Smooth muscle cell (in vitro differentiated cells): ENCODE measurements around the gene MCTP1. TPM values are rescaled to one million over a fixed set of nuclear protein-coding genes. Genes with fewer than 3 reads are reported as not detected.
A peak's percentile ranks its signal among the peaks of the same experiment; 100 is the strongest.

ENCODE experiments used
- DNase-seq: peaks from one replicate; lab custom pipeline; 2025; ENCODE audit not compliant: unreplicated experiment; lab: John Stamatoyannopoulos, UW
- H2AFZ ChIP-seq: fragments of 200-600 bp; sonication (generic); 2 replicates; pipeline ENCODE4 v1.6.0; 2016; ENCODE audit warnings: antibody characterized with exemption, low read depth, mild to moderate bottlenecking
- H3F3A ChIP-seq: fragments of 200-600 bp; sonication (generic); 2 replicates; pipeline ENCODE4 v1.6.0; 2017; ENCODE audit warnings: antibody characterized with exemption, low read depth
- H3K27ac ChIP-seq: fragments of 200-600 bp; sonication (generic); 2 replicates; pipeline ENCODE4 v1.5.1; 2016; ENCODE audit warnings: low read depth, mild to moderate bottlenecking
- H3K27me3 ChIP-seq: fragments of 200-600 bp; sonication (generic); 2 replicates; pipeline ENCODE4 v1.6.1; 2016; ENCODE audit warnings: low read depth, mild to moderate bottlenecking
- H3K36me3 ChIP-seq: fragments of 200-600 bp; sonication (generic); 2 replicates; pipeline ENCODE4 v1.5.1; 2016; ENCODE audit warnings: low read depth
- H3K4me1 ChIP-seq: fragments of 200-600 bp; sonication (generic); 2 replicates; pipeline ENCODE4 v1.5.1; 2016; ENCODE audit warnings: low read depth
- H3K4me2 ChIP-seq: fragments of 200-600 bp; sonication (generic); 2 replicates; pipeline ENCODE4 v1.6.0; 2016; ENCODE audit warnings: mild to moderate bottlenecking
- H3K4me3 ChIP-seq: fragments of 200-600 bp; sonication (generic); 2 replicates; pipeline ENCODE4 v1.5.1; 2016; ENCODE audit warnings: mild to moderate bottlenecking
- H3K79me2 ChIP-seq: fragments of 200-600 bp; sonication (generic); 2 replicates; pipeline ENCODE4 v1.6.0; 2016; ENCODE audit warnings: low read depth, mild to moderate bottlenecking
- H3K9ac ChIP-seq: fragments of 200-600 bp; sonication (generic); 2 replicates; pipeline ENCODE4 v1.6.0; 2016; ENCODE audit warnings: low read depth
- H3K9me3 ChIP-seq: fragments of 200-600 bp; sonication (generic); replicated peaks from 2 replicates; pipeline ENCODE4 v1.5.1; 2016; ENCODE audit warnings: low read depth
- H4K20me1 ChIP-seq: fragments of 200-600 bp; sonication (generic); 2 replicates; pipeline ENCODE4 v1.6.0; 2016; ENCODE audit warnings: low read depth
- WGBS: methylation state at CpG from one replicate; pipeline ENCODE4 v1.1.7; 2016; ENCODE audit warnings: low lambda C conversion rate; 5-methylcytosine and 5-hydroxymethylcytosine counted together
- polyA plus RNA-seq: library from polyadenylated mRNA; unstranded; fragments of >200 nt; fragmentation: Nextera tagmentation; extraction: Ambion mirVana; gene quantifications from 2 replicates; pipeline ENCODE4 v1.2.1, GENCODE V29; 2016
- total RNA-seq: library from RNA; depleted of rRNA; stranded (reverse); fragments of >200 nt; gene quantifications from 2 replicates; pipeline ENCODE4 v1.2.3, GENCODE V29; 2014
- TF ChIP-seq, protein P1 (sequence below): fragments of 200-600 bp; sonication (generic); IDR thresholded peaks from 2 replicates; pipeline ENCODE4 v1.5.1; 2017; ENCODE audit warnings: borderline replicate concordance, mild to moderate bottlenecking, antibody characterized with exemption; ENCODE audit not compliant: insufficient read depth, poor library complexity, severe bottlenecking

The MCTP1 gene
- total and polyA plus RNA-seq, 2 experiments from 2014 or later: 1.1 to 4.8 TPM

DNA sequence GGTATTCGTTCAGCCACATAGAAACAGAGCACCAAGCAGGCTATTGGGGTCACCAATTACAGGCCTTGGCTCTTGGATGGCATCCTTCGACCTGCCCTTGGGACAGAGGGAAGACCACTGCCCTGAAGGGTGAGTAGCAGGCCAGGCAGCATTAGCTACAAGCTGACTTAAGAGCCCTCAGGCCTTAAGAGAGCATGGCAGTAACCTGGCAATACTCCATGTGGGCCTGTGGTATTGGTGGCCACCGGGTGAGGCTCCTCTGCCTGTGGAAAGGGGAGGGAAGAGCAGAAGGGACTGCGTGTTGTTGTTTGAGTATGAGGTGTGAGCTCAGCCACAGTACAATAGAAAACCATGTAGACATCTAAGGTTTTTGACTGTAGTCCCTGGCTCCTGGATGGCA is 170.6 kb downstream of the MCTP1 start:
- no peak overlapping the region for H3K27ac ChIP-seq
- no peak overlapping the region for H3K9ac ChIP-seq
- no peak overlapping the region for H3K4me2 ChIP-seq
- TF ChIP-seq, protein P1, sequence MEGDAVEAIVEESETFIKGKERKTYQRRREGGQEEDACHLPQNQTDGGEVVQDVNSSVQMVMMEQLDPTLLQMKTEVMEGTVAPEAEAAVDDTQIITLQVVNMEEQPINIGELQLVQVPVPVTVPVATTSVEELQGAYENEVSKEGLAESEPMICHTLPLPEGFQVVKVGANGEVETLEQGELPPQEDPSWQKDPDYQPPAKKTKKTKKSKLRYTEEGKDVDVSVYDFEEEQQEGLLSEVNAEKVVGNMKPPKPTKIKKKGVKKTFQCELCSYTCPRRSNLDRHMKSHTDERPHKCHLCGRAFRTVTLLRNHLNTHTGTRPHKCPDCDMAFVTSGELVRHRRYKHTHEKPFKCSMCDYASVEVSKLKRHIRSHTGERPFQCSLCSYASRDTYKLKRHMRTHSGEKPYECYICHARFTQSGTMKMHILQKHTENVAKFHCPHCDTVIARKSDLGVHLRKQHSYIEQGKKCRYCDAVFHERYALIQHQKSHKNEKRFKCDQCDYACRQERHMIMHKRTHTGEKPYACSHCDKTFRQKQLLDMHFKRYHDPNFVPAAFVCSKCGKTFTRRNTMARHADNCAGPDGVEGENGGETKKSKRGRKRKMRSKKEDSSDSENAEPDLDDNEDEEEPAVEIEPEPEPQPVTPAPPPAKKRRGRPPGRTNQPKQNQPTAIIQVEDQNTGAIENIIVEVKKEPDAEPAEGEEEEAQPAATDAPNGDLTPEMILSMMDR: no peak
- H3K9me3 ChIP-seq: no peaks in the 10 kb centered on the region
- H3K4me1 ChIP-seq: peaks cover 7% of the 10 kb centered on the region
- H3K27me3 ChIP-seq: no peaks in the 10 kb centered on the region
- no peaks in the 10 kb centered on the region for H3K79me2 ChIP-seq
- no peaks in the 10 kb centered on the region for H3F3A ChIP-seq
- no peaks in the 10 kb centered on the region for H4K20me1 ChIP-seq
- no peak for DNase-seq
- 92% methylated on average over 4 of the region's 4 CpGs for WGBS
- no peak overlapping the region for H2AFZ ChIP-seq
- no peak overlapping the region for H3K4me3 ChIP-seq
- no peaks in the 10 kb centered on the region for H3K36me3 ChIP-seq

DNA sequence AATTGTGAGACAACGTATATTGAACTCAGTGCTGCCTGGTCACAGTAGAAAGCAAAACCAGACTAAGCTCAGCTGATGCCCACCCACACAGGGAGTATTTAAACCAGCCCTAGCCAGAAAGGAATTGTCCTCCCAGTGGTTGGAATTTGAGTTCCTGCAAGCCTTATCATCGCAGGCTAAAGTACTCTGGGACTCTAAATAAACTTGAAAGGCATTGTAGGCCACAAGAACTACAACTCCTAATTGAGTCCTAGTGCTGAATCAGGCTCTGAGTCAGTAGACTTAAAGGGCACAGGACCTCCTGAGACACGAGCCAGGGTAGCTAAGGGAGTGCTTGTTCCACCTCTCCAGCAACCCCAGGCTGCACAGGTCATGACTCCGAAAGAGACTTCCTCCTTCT is 171.4 kb downstream of the MCTP1 start:
- no peaks in the 10 kb centered on the region for H3F3A ChIP-seq
- 13% methylated on average over 4 of the region's 4 CpGs for WGBS
- H3K4me2 ChIP-seq: peak overlapping the region; percentile 65
- no peaks in the 10 kb centered on the region for H3K9me3 ChIP-seq
- H3K4me1 ChIP-seq: peaks cover 7% of the 10 kb centered on the region
- H3K9ac ChIP-seq: no peak overlapping the region
- TF ChIP-seq, protein P1: peak; percentile 42
- DNase-seq: no peak
- H3K27me3 ChIP-seq: no peaks in the 10 kb centered on the region
- no peaks in the 10 kb centered on the region for H4K20me1 ChIP-seq
- no peaks in the 10 kb centered on the region for H3K36me3 ChIP-seq
- H3K27ac ChIP-seq: peak overlapping the region; percentile 62
- no peaks in the 10 kb centered on the region for H3K79me2 ChIP-seq
- H3K4me3 ChIP-seq: no peak overlapping the region
- H2AFZ ChIP-seq: no peak overlapping the region

DNA sequence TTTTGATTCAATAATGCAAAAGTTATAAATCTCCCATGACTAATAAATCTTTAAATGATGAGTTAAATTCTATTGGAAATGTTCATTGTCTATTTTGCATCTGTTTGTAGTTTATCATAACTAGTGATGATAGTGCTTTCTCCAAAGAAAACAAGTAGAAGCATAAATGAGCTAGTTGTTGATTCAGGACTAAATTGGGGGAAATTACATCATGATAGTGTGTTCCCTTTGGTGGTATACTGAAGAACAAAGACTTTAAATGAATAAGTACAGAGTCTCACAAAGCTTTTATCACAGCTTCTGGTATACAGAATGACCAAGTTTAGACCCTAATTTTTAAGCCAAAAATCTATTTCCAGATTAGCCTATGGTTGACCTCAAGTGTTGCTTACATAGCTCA is 173.8 kb downstream of the MCTP1 start:
- H3K4me1 ChIP-seq: peaks cover 7% of the 10 kb centered on the region
- no peaks in the 10 kb centered on the region for H4K20me1 ChIP-seq
- H3K27me3 ChIP-seq: no peaks in the 10 kb centered on the region
- no peaks in the 10 kb centered on the region for H3K79me2 ChIP-seq
- H3K9me3 ChIP-seq: no peaks in the 10 kb centered on the region
- no peaks in the 10 kb centered on the region for H3K36me3 ChIP-seq
- H3K4me2 ChIP-seq: no peak overlapping the region
- no peak overlapping the region for H3K27ac ChIP-seq
- TF ChIP-seq, protein P1: no peak
- no peak overlapping the region for H3K9ac ChIP-seq
- no peak overlapping the region for H3K4me3 ChIP-seq
- no peaks in the 10 kb centered on the region for H3F3A ChIP-seq
- no peak overlapping the region for H2AFZ ChIP-seq
- no peak for DNase-seq

DNA sequence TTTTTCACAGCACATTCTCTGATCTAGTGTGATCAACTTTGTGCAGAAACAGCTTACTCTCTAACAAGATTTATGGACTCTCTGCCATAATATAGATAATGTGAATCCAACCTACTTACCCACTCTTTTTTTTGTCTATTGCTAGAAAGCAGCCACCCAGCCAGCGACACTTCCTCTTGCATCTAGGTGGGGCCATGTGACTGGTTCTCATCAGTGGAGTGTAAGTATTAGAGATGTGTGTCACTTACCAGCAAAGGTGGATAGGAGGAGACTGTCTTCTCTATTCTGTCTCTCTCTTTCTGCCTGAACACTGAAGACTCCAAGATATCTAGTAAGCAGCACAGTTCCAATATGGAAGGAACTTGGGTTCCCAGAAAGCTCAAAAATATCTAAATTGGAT is 174.8 kb downstream of the MCTP1 start:
- Histone ChIP-seq H3K27ac (no peak overlapping the region), H3K79me2 (no peaks in the 10 kb centered on the region), H3K4me1 (peaks cover 7% of the 10 kb centered on the region), H4K20me1 (no peaks in the 10 kb centered on the region), H3F3A (no peaks in the 10 kb centered on the region), H2AFZ (no peak overlapping the region), H3K9ac (no peak overlapping the region), H3K4me3 (no peak overlapping the region), H3K4me2 (no peak overlapping the region), H3K36me3 (no peaks in the 10 kb centered on the region), H3K9me3 (no peaks in the 10 kb centered on the region), H3K27me3 (no peaks in the 10 kb centered on the region)
- TF ChIP-seq, protein P1: no peak
- 86% methylated on average over 1 of the region's 1 CpG for WGBS
- no peak for DNase-seq
